ENCODE results near the gene PTDSS2.

DNA sequence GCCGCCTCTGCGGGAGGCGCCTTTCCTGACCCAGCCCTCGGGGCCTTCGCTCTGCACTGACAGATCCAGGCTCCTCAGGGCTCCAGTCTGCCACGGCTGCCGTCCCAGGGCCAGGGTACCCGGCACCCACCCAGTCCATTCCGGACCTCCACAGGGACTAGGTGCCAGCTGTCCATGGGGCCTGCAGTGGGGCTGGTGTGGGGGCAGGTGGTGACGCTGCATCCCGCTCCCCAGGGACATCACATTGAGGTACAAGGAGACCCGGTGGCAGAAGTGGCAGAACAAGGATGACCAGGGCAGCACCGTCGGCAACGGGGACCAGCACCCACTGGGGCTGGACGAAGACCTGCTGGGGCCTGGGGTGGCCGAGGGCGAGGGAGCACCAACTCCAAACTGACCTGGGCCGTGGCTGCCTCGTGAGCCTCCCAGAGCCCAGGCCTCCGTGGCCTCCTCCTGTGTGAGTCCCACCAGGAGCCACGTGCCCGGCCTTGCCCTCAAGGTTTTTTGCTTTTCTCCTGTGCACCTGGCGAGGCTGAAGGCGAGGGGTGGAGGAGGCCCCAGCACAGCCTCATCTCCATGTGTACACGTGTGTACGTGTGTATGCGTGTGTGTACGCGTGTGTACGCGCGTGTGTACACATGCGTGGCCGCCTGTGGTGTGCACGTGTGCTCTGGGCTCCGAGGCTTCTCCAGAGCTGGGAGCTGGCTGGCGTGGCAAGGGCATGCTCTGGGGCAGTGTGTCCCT, 40.3 kb downstream of the PTDSS2 start:
- TF ChIP-seq, protein P1, sequence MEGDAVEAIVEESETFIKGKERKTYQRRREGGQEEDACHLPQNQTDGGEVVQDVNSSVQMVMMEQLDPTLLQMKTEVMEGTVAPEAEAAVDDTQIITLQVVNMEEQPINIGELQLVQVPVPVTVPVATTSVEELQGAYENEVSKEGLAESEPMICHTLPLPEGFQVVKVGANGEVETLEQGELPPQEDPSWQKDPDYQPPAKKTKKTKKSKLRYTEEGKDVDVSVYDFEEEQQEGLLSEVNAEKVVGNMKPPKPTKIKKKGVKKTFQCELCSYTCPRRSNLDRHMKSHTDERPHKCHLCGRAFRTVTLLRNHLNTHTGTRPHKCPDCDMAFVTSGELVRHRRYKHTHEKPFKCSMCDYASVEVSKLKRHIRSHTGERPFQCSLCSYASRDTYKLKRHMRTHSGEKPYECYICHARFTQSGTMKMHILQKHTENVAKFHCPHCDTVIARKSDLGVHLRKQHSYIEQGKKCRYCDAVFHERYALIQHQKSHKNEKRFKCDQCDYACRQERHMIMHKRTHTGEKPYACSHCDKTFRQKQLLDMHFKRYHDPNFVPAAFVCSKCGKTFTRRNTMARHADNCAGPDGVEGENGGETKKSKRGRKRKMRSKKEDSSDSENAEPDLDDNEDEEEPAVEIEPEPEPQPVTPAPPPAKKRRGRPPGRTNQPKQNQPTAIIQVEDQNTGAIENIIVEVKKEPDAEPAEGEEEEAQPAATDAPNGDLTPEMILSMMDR (IDR thresholded peaks at IDR 0.05): no peak
- TF ChIP-seq POLR2A (IDR thresholded peaks at IDR 0.05): no peak

All from right lobe of liver (tissue), 4 donors.